Fibroblast of lung (primary cell): ENCODE results near the gene PSD4. TPM values are rescaled to one million over a fixed set of nuclear protein-coding genes. Genes with fewer than 3 reads are reported as not detected.

ENCODE experiments used
- DNase-seq, 2 donors: peaks; one replicate each; pipeline versions ENCODE4 v3.0.0 to v3.0.0-alpha.2; 2010; ENCODE audit warnings: low read depth in 2 of 2
- H2AFZ ChIP-seq: 2 replicates; pipeline ENCODE4 v1.5.1; 2012; ENCODE audit warnings: low read length, control low read depth, inconsistent platforms
- H3K27ac ChIP-seq: 2 replicates; pipeline ENCODE4 v1.5.1; 2011; ENCODE audit warnings: low read length, control low read depth; ENCODE audit not compliant: insufficient read depth
- H3K27me3 ChIP-seq: 2 replicates; pipeline ENCODE4 v1.5.1; 2011; ENCODE audit warnings: mild to moderate bottlenecking, low read length; ENCODE audit not compliant: control insufficient read depth, insufficient read depth
- H3K36me3 ChIP-seq: 2 replicates; pipeline ENCODE4 v1.5.1; 2011; ENCODE audit warnings: low read length; ENCODE audit not compliant: control insufficient read depth, insufficient read depth
- H3K4me1 ChIP-seq: 2 replicates; pipeline ENCODE4 v1.5.1; 2011; ENCODE audit warnings: low read length; ENCODE audit not compliant: control insufficient read depth, insufficient read depth; ENCODE audit errors: extremely low read depth
- H3K4me2 ChIP-seq: 2 replicates; pipeline ENCODE4 v1.5.1; 2011; ENCODE audit warnings: low read length, control low read depth; ENCODE audit not compliant: insufficient read depth; ENCODE audit errors: extremely low read depth
- H3K4me3 ChIP-seq, 4 experiments: fragments of 200-600 bp in 1 of 4; sonication (generic) in 1 of 4; replicated peaks in 1 of 4; 2 replicates each; pipeline ENCODE4 v1.5.1; 2011 to 2016; ENCODE audit warnings: low read length in 4 of 4, low read depth in 3 of 4, mild to moderate bottlenecking in 3 of 4, control low read depth in 2 of 4, inconsistent platforms in 1 of 4, mixed read lengths in 1 of 4; ENCODE audit not compliant: insufficient read depth in 1 of 4; ENCODE audit errors: control extremely low read depth in 1 of 4
- H3K79me2 ChIP-seq: 2 replicates; pipeline ENCODE4 v1.5.1; 2012; ENCODE audit warnings: mild to moderate bottlenecking, low read length, inconsistent platforms; ENCODE audit not compliant: control insufficient read depth, insufficient read depth
- H3K9ac ChIP-seq: 2 replicates; pipeline ENCODE4 v1.5.1; 2011; ENCODE audit warnings: mild to moderate bottlenecking, low read length, control low read depth; ENCODE audit not compliant: insufficient read depth
- H3K9me3 ChIP-seq: 2 replicates; pipeline ENCODE4 v1.5.1; 2012; ENCODE audit warnings: low read depth, low read length; ENCODE audit not compliant: control insufficient read depth, insufficient read depth
- H4K20me1 ChIP-seq: 2 replicates; pipeline ENCODE4 v1.5.1; 2011; ENCODE audit warnings: low read length; ENCODE audit not compliant: control insufficient read depth, insufficient read depth; ENCODE audit errors: extremely low read depth
- EZH2 ChIP-seq: IDR thresholded peaks from 2 replicates; pipeline ENCODE4 v1.5.1; 2012; ENCODE audit warnings: low read length, control low read depth, mild to moderate bottlenecking; ENCODE audit errors: missing control alignments
- polyA plus RNA-seq, 2 donors: library from polyadenylated mRNA; depleted of rRNA in 1 of 2; stranded (reverse) in 1 of 2; unstranded in 1 of 2; fragments of >200 nt; gene quantifications; 2 replicates each; pipeline ENCODE4 v1.2.1, GENCODE V29; 2011 to 2012; ENCODE audit warnings: missing spikeins in 1 of 2
- total RNA-seq: library from RNA; depleted of rRNA; stranded (reverse); fragments of >200 nt; gene quantifications from 2 replicates; pipeline ENCODE4 v1.2.1, GENCODE V29; 2014
- TF ChIP-seq, protein P1 (sequence below), 2 donors: IDR thresholded peaks in 1 of 2; conservative IDR thresholded peaks in 1 of 2; 1 replicate in 1 of 2; 2 replicates in 1 of 2; pipeline ENCODE4 v1.5.1; 2011 to 2012; ENCODE audit warnings: low read length in 2 of 2, control low read depth in 1 of 2, inconsistent platforms in 1 of 2, low read depth in 1 of 2, mild to moderate bottlenecking in 1 of 2

Gene PSD4
- total and polyA plus RNA-seq, 2 donors (not counting 1 experiment from before 2014, with no cell fraction given) = 1.0 to 6.1 TPM

DNA sequence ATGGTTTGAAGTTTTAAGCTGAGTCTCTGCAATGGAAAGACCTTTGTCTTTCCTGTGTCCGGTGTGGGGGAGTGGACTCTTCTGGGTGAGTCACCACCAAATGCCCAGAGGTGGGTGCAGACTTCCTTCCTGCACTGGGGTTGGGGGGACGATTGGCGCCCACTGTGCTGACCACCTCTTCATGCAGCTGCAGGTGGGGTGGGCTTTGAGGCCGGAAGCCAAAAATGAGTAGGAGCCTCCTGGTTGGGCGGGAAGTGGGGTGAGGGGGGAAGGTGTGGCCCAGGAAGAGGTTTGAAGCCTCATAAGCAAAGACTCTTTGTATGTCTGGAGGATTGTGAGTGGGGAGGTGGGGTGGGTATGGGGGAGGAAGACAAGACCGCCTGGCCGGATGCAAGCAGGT, 77.3 kb downstream of the PSD4 start:
- Histone ChIP-seq H3K9me3 (no peaks in the 10 kb centered on the region), H3K4me3 (no peak overlapping the region), H3K36me3 (no peaks in the 10 kb centered on the region), H3K4me2 (no peak overlapping the region), H3K79me2 (no peaks in the 10 kb centered on the region), H2AFZ (no peak overlapping the region), H3K9ac (no peak overlapping the region), H3K27ac (no peak overlapping the region), H3K4me1 (no peaks in the 10 kb centered on the region), H4K20me1 (no peaks in the 10 kb centered on the region), H3K27me3 (peaks cover 11% of the 10 kb centered on the region)
- DNase-seq = no peak
- TF ChIP-seq EZH2 = no peak
- TF ChIP-seq, protein P1, sequence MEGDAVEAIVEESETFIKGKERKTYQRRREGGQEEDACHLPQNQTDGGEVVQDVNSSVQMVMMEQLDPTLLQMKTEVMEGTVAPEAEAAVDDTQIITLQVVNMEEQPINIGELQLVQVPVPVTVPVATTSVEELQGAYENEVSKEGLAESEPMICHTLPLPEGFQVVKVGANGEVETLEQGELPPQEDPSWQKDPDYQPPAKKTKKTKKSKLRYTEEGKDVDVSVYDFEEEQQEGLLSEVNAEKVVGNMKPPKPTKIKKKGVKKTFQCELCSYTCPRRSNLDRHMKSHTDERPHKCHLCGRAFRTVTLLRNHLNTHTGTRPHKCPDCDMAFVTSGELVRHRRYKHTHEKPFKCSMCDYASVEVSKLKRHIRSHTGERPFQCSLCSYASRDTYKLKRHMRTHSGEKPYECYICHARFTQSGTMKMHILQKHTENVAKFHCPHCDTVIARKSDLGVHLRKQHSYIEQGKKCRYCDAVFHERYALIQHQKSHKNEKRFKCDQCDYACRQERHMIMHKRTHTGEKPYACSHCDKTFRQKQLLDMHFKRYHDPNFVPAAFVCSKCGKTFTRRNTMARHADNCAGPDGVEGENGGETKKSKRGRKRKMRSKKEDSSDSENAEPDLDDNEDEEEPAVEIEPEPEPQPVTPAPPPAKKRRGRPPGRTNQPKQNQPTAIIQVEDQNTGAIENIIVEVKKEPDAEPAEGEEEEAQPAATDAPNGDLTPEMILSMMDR (conservative IDR thresholded peaks at IDR 0.05 in 1 of 2, IDR thresholded peaks at IDR 0.05 in 1 of 2; ENCODE audit: low read depth in 1 of 2, low read length in 2 of 2) = no peak

DNA sequence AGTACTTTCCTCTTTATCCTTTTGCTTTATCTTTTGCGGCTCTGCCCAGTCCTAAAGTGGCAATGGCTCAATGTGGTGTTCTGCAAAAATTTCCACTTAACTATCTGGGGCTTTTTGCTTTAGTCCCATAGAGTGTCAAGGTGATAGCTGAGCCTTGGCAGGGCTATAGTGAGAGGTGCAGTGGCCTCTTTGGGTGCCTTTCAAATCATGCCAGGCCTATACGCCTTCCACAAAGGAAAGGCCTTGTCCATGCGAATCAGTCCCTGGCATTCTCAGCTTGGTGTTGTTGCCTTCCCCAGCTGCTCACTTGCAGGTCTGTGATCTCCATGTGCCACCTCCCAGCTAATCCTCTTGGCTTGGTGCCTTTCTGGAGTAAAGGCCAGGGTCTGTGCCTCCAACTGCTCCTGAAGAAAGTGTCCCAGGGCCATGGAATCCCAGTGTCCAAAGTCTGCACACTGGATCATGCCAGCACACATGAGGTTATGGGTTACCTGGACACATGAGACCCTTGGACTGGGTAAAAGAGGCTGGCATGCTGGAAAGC, 78.3 kb downstream of the PSD4 start:
- Histone ChIP-seq H3K4me3 (no peak overlapping the region), H3K9ac (no peak overlapping the region), H3K4me2 (no peak overlapping the region), H3K36me3 (no peaks in the 10 kb centered on the region), H3K27ac (no peak overlapping the region), H3K9me3 (no peaks in the 10 kb centered on the region), H2AFZ (no peak overlapping the region), H3K27me3 (peaks cover 11% of the 10 kb centered on the region), H4K20me1 (no peaks in the 10 kb centered on the region), H3K4me1 (no peaks in the 10 kb centered on the region), H3K79me2 (no peaks in the 10 kb centered on the region)
- no peak for DNase-seq
- TF ChIP-seq, protein P1 (conservative IDR thresholded peaks at IDR 0.05 in 1 of 2, IDR thresholded peaks at IDR 0.05 in 1 of 2; ENCODE audit: low read depth in 1 of 2, low read length in 2 of 2) = no peak
- TF ChIP-seq EZH2 = no peak

DNA sequence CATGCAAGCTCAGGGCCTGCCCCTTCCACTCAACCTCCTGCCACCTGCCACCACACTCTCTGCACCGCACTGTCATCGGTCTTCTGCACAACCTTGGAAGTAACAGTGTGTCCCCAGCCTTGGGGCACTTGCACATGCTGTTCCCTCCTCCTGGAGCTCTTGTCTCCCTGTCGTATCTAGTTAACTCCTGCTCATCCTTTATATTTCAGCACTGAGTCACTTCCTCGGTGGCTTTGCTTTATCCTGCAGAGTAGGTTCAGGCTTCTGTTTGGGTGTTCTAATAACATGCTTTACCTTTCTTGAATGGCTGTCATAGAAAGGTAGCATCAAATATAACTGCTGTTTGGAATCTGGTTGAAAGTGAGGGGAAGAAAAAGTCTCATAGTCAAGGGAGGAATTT, 79.7 kb downstream of the PSD4 start:
- Histone ChIP-seq H3K4me3 (no peak overlapping the region), H3K4me1 (no peaks in the 10 kb centered on the region), H3K27ac (no peak overlapping the region), H3K9me3 (no peaks in the 10 kb centered on the region), H4K20me1 (no peaks in the 10 kb centered on the region), H3K9ac (no peak overlapping the region), H3K79me2 (no peaks in the 10 kb centered on the region), H3K4me2 (no peak overlapping the region), H3K27me3 (peaks cover 16% of the 10 kb centered on the region), H2AFZ (no peak overlapping the region), H3K36me3 (no peaks in the 10 kb centered on the region)
- no peak for TF ChIP-seq EZH2
- TF ChIP-seq, protein P1 (conservative IDR thresholded peaks at IDR 0.05 in 1 of 2, IDR thresholded peaks at IDR 0.05 in 1 of 2; ENCODE audit: low read depth in 1 of 2, low read length in 2 of 2) = no peak
- DNase-seq = no peak
